NAMALWA (cell line): ENCODE data around the gene STAT5B.

Experiments used
- DNase-seq: peaks from one replicate; pipeline ENCODE4 v3.0.0-alpha.2; 2015; ENCODE audit warnings: low spot score

Gene STAT5B

DNA sequence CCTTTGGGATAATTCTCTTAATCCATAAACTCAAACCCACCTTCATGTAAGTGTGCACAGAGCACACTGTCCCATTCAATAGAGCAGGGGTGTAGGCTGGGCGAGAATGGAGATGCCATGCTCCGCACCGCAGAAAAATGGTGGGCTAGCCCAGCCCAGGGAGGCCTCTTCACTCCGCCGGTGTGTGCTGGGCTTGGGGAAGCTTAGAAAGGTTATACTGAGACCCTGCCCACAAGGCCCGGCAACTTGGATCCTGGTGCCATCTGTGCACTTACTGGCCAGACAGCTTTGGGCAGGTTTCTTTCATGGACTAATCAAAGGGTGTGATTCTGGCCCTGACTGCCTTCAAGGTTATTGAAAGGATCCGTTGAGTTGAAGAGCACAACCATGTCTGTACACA lies 8.4 kb upstream of the STAT5B start:
- no peak for DNase-seq

DNA sequence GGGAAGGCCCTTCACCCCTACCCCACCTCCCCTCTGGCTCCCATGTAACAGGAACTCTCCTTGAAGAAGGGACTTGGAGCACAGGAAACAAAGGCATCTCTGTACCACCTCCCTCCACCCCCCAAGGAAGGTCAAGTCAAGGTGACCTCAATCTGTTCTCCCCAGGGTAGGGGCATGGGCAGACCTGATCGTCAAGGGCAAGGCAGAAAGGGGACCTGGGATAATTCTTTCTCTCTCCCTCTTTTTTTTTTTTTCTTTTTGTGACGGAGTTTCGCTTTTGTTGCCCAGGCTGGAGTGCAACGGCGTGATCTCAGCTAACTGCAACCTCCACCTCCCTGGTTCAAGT lies 7.8 kb upstream of the STAT5B start:
- DNase-seq: no peak

DNA sequence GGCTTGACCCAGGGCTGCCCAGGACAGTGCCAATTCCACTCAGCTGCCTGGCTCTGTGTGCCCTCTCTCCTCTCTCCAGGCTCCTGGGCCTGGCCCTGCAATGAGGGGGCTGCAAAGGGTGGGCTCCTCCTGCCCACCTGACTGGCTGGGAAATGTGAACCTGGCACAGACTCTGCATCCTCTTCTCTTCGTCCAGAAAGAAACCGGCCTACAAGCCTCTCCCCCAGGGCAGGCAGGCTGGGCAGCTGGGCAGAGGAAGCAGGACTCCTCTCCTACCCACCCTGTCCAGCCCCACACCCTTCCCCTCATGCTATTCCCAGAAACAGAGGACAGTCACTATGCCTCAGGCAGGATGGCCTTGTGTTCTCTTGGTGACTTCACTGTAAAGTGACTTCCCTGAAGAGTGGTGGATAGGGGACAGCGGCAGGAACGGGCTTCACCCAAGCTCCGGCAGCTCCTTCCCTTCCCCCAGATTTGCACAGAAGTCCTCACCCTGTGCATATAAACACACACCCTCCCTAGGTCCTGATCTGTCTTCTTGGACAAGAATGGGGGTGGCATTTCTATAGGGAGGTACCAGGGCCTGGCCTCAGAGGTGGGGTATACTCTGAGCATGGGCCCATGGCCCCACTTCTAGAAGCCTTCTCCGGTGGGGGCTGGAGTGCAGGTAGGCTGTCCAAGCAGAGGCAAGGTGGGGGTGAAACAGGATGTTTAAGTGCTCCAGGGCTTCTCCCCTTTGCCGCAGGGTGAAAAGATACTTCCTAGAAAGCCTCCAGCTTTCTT lies 7.2 kb upstream of the STAT5B start:
- DNase-seq: no peak

DNA sequence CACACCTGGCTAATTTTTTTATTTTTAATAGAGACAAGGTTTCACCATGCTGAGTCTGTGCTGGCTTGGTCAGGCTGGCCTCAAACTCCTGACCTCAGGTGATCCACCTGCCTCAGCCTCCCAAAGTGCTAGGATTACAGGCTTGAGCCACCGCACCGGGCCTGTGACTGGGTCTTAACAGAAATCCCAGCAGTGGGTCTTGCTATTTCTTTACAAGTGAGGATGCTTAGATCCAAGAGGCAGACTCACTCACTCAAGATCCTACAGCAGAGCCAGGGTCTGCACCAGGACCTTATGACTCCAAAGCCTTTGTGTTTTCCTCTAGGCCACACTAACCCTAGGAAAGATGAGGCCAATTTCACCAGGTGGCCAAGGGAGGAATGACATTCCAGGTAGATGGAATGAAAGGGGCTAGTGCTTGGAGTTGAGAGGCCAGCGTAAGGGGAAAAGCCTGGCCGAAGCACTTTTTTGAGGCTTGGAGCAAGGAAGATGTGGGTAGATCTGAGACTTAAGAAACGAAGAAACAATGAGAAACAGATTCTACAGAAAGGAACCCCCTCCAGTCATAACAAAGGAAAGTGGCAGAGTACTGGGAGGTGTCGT lies 6.4 kb upstream of the STAT5B start:
- DNase-seq: no peak

DNA sequence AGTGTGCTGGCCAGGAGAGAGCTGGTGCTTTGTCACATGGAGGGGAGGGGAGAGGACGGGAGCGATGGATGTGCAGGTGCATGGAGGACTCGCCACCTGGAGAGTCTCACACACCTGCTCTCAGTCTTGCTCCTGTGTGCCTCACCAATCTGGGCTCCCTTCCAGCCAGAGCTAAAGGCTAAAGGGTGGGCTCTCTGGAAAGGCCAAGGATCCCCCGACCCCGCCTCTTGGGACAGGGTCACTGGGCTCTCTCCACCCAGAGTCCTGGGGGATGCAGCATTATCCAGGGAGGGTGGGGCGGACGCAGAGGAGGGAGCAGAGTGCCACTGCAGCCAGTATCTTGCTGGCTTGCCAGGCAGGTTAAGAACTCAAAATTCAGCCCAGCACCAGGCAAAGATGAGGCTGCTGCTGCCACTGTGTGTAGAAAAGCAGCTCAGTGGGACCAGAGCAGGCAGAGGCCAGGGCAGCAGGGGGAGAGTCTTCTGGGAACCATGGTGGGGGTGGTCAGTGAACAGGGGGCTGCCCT lies 5.4 kb upstream of the STAT5B start:
- DNase-seq: no peak

DNA sequence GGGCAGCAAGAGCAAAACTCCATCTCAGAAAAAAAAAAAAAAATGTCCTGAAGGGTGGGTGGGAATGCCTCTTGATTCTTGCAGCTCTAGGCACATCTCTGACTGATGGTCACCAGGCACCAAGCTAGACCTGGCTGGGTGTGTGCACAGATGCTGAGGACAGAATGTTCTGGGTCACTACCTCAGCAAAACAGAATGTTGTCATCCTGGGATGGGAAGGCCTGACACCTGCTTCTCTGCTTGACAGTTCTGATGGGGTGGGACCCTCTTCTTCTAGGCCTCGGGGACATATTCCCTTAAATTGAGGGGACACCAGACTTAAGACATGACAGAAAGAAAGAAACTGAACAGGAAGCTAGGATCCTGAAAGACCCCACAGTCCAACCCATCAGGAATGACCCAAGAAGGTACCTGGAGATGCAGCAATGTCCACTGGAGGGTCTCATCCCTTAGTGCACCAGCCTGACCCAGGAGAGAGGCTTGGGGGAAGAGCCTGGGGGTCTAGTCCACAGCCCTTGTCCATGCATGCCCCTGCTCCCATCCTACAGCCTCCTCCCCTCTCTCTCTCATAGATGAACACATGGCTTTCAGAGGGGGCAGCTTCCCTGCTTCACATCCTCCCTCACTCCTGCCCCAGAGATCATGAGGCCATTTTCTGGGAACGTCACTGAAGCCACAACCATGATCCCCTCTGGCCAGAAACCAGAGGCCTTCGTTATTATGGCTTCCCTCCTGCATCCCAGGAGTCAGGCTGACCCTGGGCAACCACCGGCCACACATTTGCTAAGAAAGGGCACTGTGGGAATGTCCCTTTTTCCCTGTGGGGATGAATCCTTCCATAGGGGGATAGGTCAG lies 3.8 kb upstream of the STAT5B start:
- DNase-seq: no peak

- no peak for DNase-seq
Measured at GRCh38 chr17:42277342-42277712, 1.1 kb upstream of the STAT5B start.

- no peak for DNase-seq
Measured at GRCh38 chr17:42276609-42277341, 584 bp upstream of the STAT5B start.

- peak; percentile 37 for DNase-seq
Measured at GRCh38 chr17:42275527-42276358, 448 bp downstream of the STAT5B start.

DNA sequence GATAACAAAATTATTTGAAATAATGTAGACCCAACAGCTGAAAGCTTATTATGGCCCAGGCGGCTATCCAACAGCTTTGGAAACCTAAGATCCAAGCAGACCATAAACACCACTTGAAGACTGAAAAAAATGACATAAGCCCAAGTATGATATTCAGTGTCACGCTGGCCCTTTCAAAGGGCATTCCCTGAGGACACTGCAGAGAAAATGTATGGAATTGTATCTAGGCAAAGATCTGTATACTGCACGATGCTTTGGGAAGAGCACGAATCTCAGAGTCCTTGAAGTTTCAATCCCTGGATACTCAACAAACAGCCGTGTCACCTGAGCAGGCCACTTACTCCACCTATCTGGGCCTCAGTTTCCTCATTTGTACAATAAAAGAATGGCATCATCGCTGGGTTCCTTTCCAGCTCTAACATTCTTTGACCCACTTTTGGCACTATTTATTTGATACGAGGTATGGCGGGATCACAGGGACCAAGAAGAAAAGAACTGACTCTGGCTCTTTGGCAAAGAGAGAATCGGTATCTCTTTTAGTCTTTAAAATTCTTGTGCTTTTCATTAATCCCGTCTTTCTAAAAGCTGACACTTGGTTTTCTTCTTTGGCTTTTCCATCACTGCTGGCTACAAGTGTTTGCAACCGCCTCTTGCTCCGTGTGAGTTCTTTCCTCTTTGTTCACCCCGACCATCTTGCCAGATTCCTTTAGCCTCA lies 1.2 kb downstream of the STAT5B start:
- DNase-seq: no peak

DNA sequence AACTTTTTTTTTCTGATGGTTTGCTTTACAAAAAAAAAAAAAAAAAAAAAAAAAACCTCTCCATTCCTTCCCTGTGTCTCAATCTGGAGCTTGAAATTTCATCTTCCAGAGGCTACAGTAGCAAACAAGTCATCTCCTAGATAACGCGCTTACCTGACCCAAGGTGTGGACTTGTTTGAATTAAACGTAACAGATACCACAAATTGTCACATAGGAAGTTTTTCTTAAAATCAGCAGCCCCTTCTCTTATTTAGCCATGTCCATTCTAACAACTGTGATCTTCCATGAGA lies 2.0 kb downstream of the STAT5B start:
- no peak for DNase-seq

DNA sequence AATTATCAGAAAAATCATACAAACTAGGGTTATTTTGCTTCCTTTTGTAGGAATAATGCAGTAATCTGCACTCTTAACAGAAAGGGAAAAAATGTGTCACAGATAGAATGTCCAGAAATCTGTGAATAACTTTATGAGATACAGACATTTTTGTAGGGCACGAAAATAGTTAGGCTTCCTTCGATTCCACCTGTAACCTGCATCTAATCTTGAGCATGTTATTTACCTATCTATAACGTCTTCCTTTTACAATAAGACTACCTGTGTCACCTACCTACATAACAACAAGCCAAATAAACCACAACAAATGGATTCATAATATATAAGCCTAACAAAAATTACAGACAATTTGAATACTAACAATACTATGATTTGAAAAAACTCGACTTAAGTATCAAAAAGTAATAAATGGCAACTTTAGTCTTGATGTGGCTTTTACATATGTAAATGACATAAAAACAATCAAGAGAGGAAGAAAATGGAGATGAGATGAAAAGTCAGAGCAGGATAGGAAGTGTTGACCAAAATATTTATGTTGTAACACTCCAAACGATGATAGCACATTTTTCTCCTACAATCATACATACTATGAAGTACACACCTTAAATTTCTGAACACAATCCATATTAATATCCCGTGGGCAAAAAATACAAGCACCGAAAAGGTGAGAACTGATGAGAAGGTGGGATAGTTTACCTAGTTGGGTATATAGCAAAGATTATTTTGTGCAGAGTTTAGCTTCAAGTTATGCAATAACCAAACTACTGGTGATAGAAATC lies 2.5 kb downstream of the STAT5B start:
- DNase-seq: no peak

GRCh38 chr17:42272162-42272907 lies 3.9 kb downstream of the STAT5B start:
- DNase-seq: no peak

- DNase-seq: no peak
Measured at GRCh38 chr17:42271779-42272035, 4.5 kb downstream of the STAT5B start.

- DNase-seq: no peak
Measured at GRCh38 chr17:42271006-42271778, 5.0 kb downstream of the STAT5B start.

GRCh38 chr17:42270596-42270995 lies 5.6 kb downstream of the STAT5B start:
- no peak for DNase-seq

GRCh38 chr17:42270170-42270535 lies 6.0 kb downstream of the STAT5B start:
- DNase-seq: no peak

DNA sequence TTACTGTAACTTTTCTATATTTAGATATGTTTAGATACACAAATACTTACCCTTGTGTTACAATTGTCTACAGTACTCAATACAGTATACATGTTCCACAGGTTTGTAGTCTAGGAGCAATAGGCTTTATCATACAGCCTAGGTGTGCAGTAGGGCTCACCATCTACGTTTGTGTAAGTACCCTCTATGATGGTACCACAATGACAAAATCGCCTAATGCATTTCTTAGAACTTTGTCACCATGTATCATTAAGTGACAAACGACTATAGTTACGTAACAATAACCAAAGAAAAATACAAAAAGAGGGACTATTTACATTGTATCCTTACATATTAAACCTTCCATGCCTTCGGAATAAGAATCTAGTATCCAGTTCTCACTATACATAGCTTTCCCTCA lies 8.0 kb downstream of the STAT5B start:
- no peak for DNase-seq
